ENCODE data around the gene PVALEF. TPM values are rescaled to one million over a fixed set of nuclear protein-coding genes. Genes with fewer than 3 reads are reported as not detected.

Gene PVALEF
- total RNA-seq, 1 donor from 2014 or later = not detected

DNA sequence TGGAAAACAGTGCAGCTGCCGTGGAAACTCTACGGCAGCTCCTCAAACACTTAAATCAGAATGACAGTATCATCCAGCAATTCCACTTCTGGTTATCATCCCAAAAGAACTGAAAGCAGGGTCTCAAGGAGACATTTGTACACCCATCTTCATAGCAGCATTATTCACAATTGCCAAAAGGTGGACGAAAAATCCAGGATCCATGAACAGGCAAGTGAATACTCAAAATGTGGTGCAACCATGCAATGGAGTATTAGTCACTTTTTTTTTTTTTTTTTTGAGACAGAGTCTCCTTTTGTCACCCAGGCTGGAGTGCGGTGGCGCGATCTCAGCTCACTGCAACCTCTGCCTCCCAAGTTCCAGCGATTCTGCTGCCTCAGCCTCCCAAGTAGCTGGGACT lies 11.4 kb downstream of the PVALEF start:
- Mint-ChIP-seq H3K9me3 (ENCODE audit: low read depth) (peaks cover 9% of the 10 kb centered on the region), H3K36me3 (ENCODE audit: insufficient read depth) (peaks cover 9% of the 10 kb centered on the region), H3K27me3 (no peaks in the 10 kb centered on the region), H3K4me3 (ENCODE audit: low read depth) (no peak overlapping the region), H3K4me1 (ENCODE audit: low read depth) (peaks cover 2% of the 10 kb centered on the region), H3K27ac (no peak overlapping the region)
- TF ChIP-seq, protein P1, sequence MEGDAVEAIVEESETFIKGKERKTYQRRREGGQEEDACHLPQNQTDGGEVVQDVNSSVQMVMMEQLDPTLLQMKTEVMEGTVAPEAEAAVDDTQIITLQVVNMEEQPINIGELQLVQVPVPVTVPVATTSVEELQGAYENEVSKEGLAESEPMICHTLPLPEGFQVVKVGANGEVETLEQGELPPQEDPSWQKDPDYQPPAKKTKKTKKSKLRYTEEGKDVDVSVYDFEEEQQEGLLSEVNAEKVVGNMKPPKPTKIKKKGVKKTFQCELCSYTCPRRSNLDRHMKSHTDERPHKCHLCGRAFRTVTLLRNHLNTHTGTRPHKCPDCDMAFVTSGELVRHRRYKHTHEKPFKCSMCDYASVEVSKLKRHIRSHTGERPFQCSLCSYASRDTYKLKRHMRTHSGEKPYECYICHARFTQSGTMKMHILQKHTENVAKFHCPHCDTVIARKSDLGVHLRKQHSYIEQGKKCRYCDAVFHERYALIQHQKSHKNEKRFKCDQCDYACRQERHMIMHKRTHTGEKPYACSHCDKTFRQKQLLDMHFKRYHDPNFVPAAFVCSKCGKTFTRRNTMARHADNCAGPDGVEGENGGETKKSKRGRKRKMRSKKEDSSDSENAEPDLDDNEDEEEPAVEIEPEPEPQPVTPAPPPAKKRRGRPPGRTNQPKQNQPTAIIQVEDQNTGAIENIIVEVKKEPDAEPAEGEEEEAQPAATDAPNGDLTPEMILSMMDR (IDR thresholded peaks at IDR 0.05; ENCODE audit: unreplicated experiment) = no peak
- no peak for DNase-seq (ENCODE audit: low spot score, unreplicated experiment)

DNA sequence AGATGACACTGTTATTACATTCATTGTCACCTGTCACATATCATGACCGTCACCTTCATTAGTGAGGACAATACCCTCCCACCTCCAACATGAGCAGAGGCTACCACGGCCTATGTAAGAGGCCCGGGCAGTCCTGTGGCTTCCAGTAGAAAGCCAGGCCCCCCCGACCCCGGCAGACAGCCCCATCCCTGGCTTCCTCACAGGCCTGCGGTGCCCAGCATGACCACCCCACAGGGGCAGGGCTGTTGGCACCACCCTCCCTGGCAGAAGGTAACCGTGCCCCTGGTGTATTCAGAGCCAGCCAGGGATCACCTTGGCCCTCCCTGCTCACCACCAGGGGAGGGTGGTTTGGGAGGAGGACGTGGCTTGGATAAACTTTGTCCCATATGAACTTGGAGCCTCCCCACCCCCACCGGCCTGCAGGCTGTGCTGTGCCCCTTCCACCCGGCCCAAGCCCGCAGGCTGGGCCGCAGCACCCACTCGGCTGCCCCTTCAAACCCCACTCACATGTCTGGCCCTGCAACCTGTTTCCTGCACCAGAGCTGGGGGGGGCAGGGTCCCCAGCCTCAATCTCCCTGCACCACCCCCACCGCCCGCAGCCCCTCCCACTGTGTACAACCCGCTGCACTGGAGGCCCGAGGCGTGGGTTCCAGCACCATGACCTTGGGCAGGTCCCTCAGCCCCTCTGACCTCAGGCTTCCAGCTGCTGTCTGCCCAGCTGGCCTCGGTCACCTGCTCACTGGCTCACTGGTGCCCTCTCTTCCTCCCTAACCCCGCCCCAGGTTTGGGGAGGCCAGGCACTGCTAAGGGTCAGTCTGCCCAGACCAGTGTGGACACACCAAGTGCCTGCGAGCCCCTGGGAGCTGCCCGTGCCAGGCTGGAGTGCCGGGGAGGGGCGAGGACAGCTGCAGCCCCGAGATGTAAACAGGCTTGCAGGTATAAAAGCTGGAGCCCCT lies 13.1 kb downstream of the PVALEF start:
- no peaks in the 10 kb centered on the region for H3K27me3 Mint-ChIP-seq
- H3K27ac Mint-ChIP-seq = no peak overlapping the region
- H3K36me3 Mint-ChIP-seq (ENCODE audit: insufficient read depth) = peaks cover 8% of the 10 kb centered on the region
- H3K4me3 Mint-ChIP-seq (ENCODE audit: low read depth) = no peak overlapping the region
- no peak for DNase-seq (ENCODE audit: low spot score, unreplicated experiment)
- TF ChIP-seq, protein P1 (IDR thresholded peaks at IDR 0.05; ENCODE audit: unreplicated experiment) = no peak
- H3K9me3 Mint-ChIP-seq (ENCODE audit: low read depth) = peaks cover 9% of the 10 kb centered on the region
- no peaks in the 10 kb centered on the region for H3K4me1 Mint-ChIP-seq (ENCODE audit: low read depth)

DNA sequence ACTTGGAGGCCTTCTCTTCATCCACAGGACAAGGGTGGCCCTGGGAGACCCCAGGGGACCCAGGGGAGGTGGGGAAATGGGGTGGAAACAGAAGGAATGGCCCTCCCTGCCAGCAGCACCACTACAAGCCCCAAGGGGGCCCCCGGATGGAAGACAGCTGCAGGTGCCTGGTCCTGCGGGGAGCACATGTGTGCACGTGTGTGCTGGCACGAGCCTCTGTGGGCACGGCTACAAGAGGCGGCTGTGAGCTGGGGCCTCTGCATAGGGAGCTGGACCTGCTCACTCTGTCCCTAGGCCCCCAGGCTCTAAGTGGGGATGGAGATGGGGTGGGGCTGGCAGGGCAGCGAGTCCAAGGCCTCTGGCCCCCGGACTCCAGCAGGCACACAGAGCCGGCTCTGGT lies 13.9 kb downstream of the PVALEF start:
- TF ChIP-seq, protein P1 (IDR thresholded peaks at IDR 0.05; ENCODE audit: unreplicated experiment) = no peak
- Mint-ChIP-seq H3K27me3 (no peaks in the 10 kb centered on the region), H3K9me3 (ENCODE audit: low read depth) (peaks cover 9% of the 10 kb centered on the region), H3K36me3 (ENCODE audit: insufficient read depth) (peaks cover 4% of the 10 kb centered on the region), H3K4me1 (ENCODE audit: low read depth) (no peaks in the 10 kb centered on the region), H3K4me3 (ENCODE audit: low read depth) (no peak overlapping the region), H3K27ac (no peak overlapping the region)
- DNase-seq (ENCODE audit: low spot score, unreplicated experiment) = no peak

DNA sequence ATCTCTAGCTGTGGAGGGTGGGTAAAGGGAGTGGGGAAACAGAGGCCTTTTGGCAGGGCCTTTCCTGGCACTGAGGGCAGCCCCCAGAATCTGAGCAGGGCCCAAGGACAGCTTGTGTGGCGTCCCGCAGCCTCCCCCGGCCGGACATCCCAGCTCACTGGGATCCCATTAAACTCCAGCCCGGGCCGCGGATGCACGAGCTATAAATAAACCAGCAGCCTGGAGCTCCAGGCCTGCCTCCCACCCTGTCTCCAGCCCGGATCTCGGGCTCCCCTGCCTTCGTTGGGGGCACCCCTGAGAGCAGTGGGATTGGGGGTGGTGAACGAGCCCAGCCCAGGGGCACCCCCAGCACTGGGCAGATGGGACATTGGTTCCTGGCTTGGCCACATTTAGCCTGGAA lies 14.6 kb downstream of the PVALEF start:
- H3K27ac Mint-ChIP-seq = no peak overlapping the region
- H3K4me3 Mint-ChIP-seq (ENCODE audit: low read depth) = no peak overlapping the region
- no peaks in the 10 kb centered on the region for H3K4me1 Mint-ChIP-seq (ENCODE audit: low read depth)
- H3K9me3 Mint-ChIP-seq (ENCODE audit: low read depth) = peaks cover 9% of the 10 kb centered on the region
- no peak for DNase-seq (ENCODE audit: low spot score, unreplicated experiment)
- H3K27me3 Mint-ChIP-seq = no peaks in the 10 kb centered on the region
- peaks cover 4% of the 10 kb centered on the region for H3K36me3 Mint-ChIP-seq (ENCODE audit: insufficient read depth)
- TF ChIP-seq, protein P1 (IDR thresholded peaks at IDR 0.05; ENCODE audit: unreplicated experiment) = no peak

DNA sequence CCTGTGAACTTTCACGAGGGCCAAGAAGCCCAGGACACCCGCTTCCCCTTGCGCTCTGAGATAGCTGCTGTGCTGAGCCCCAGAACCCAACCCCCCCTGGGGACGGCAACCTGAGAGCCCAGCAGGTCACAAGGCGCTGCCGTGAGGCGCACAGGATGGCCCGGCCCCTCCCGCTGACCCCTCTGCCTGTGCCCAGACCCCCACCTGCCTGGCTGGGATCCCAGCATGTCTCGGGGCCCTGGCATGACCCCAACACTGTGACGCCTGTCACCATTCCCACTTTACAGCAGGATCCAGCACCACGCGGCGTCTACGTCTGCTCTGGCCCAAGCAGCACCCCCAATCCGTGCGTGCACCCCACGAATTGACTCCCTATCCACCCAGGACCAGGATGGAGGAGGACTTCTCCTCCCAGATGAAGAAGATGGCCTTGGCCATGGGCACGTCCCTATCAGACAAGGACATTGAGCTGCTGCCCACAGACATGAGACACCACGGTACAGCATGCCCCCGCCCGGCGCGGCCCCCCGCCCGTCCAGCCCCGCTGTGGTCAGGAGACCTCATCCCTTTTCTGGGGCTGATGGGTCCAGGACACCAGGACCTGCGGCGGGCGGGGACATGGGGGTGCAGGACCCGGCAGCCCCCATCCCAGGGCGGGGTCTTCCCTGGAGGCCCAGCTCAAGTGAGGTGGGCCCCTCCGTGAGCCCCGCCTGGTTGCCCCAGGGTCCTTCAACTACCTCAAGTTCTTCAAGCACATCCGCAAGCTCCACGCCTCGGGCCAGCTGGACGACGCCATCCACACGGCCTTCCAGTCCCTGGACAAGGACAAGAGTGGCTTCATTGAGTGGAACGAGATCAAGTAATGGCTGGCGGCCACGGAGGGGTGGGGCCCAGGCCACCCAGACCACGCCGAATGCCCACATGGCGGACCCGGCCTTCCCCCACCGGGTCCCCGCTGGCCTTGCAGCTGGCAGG lies 15.8 kb downstream of the PVALEF start:
- Mint-ChIP-seq H3K4me1 (ENCODE audit: low read depth) (no peaks in the 10 kb centered on the region), H3K36me3 (ENCODE audit: insufficient read depth) (peaks cover 2% of the 10 kb centered on the region), H3K9me3 (ENCODE audit: low read depth) (no peaks in the 10 kb centered on the region), H3K27me3 (no peaks in the 10 kb centered on the region), H3K27ac (no peak overlapping the region), H3K4me3 (ENCODE audit: low read depth) (no peak overlapping the region)
- TF ChIP-seq, protein P1 (IDR thresholded peaks at IDR 0.05; ENCODE audit: unreplicated experiment) = no peak
- DNase-seq (ENCODE audit: low spot score, unreplicated experiment) = no peak
